ENCODE results near the gene KRT71.

KRT71 gene

GRCh38 chr12:52581481-52581880, 28.5 kb upstream of the KRT71 start:
- no peaks in the 10 kb centered on the region for H3K9me2 ChIP-seq (replicated peaks; ENCODE audit: insufficient read depth, low read length)
- H3K36me3 ChIP-seq (replicated peaks; ENCODE audit: insufficient read depth, low read length): no peaks in the 10 kb centered on the region

GRCh38 chr12:52581066-52581465, 28.1 kb upstream of the KRT71 start:
- H3F3A ChIP-seq (ENCODE audit: insufficient read depth, low read length): no peaks in the 10 kb centered on the region
- no peak for DNase-seq
- no peak overlapping the region for H3K4me3 ChIP-seq (ENCODE audit: low read length)
- H3K9me2 ChIP-seq (replicated peaks; ENCODE audit: insufficient read depth, low read length): no peaks in the 10 kb centered on the region
- no peak overlapping the region for H2AFZ ChIP-seq (ENCODE audit: low read length)
- no peaks in the 10 kb centered on the region for H3K4me1 ChIP-seq (ENCODE audit: low read length)
- no peak overlapping the region for H3K9ac ChIP-seq (ENCODE audit: low read length)
- no peak overlapping the region for H3K27ac ChIP-seq (ENCODE audit: low read length)
- H3K36me3 ChIP-seq (replicated peaks; ENCODE audit: insufficient read depth, low read length): no peaks in the 10 kb centered on the region
- no peaks in the 10 kb centered on the region for H3K79me2 ChIP-seq (ENCODE audit: low read length)
- H3K27me3 ChIP-seq (replicated peaks; ENCODE audit: insufficient read depth, low read length): peaks cover 75% of the 10 kb centered on the region
- no peaks in the 10 kb centered on the region for H3K9me3 ChIP-seq (replicated peaks; ENCODE audit: insufficient read depth, low read length)
- H3K4me2 ChIP-seq (ENCODE audit: low read depth, low read length): no peak overlapping the region
- TF ChIP-seq EZH2 (optimal IDR thresholded peaks at IDR 0.05; ENCODE audit: low read depth, low read length) (no peak), EZH2phosphoT487 (IDR thresholded peaks at IDR 0.05; ENCODE audit: low read length) (no peak), CTCF (IDR thresholded peaks at IDR 0.05; ENCODE audit: low read length) (no peak)
- H4K20me1 ChIP-seq (ENCODE audit: insufficient read depth, low read length): no peaks in the 10 kb centered on the region

More at GRCh38 chr12:52581481-52581880, 28.5 kb upstream of the KRT71 start:
- no peak for TF ChIP-seq EZH2phosphoT487 (IDR thresholded peaks at IDR 0.05; ENCODE audit: low read length)
- no peak for TF ChIP-seq EZH2 (optimal IDR thresholded peaks at IDR 0.05; ENCODE audit: low read depth, low read length)
- TF ChIP-seq CTCF (IDR thresholded peaks at IDR 0.05; ENCODE audit: low read length): no peak
- no peak overlapping the region for H3K4me2 ChIP-seq (ENCODE audit: low read depth, low read length)
- no peak overlapping the region for H3K4me3 ChIP-seq (ENCODE audit: low read length)
- H2AFZ ChIP-seq (ENCODE audit: low read length): no peak overlapping the region
- H3K4me1 ChIP-seq (ENCODE audit: low read length): no peaks in the 10 kb centered on the region
- H3K27ac ChIP-seq (ENCODE audit: low read length): no peak overlapping the region
- no peaks in the 10 kb centered on the region for H3K9me3 ChIP-seq (replicated peaks; ENCODE audit: insufficient read depth, low read length)
- no peaks in the 10 kb centered on the region for H3K79me2 ChIP-seq (ENCODE audit: low read length)
- no peaks in the 10 kb centered on the region for H3F3A ChIP-seq (ENCODE audit: insufficient read depth, low read length)
- no peak for DNase-seq
- H3K9ac ChIP-seq (ENCODE audit: low read length): no peak overlapping the region
- peaks cover 75% of the 10 kb centered on the region for H3K27me3 ChIP-seq (replicated peaks; ENCODE audit: insufficient read depth, low read length)
- H4K20me1 ChIP-seq (ENCODE audit: insufficient read depth, low read length): no peaks in the 10 kb centered on the region

GRCh38 chr12:52580496-52580895, 27.6 kb upstream of the KRT71 start:
- Histone ChIP-seq H3K4me1 (ENCODE audit: low read length) (no peaks in the 10 kb centered on the region), H3K9me3 (replicated peaks; ENCODE audit: insufficient read depth, low read length) (no peaks in the 10 kb centered on the region), H3K4me3 (ENCODE audit: low read length) (no peak overlapping the region), H3F3A (ENCODE audit: insufficient read depth, low read length) (no peaks in the 10 kb centered on the region), H3K4me2 (ENCODE audit: low read depth, low read length) (no peak overlapping the region), H2AFZ (ENCODE audit: low read length) (no peak overlapping the region), H3K36me3 (replicated peaks; ENCODE audit: insufficient read depth, low read length) (no peaks in the 10 kb centered on the region), H3K27me3 (replicated peaks; ENCODE audit: insufficient read depth, low read length) (peaks cover 75% of the 10 kb centered on the region), H3K79me2 (ENCODE audit: low read length) (no peaks in the 10 kb centered on the region), H3K9ac (ENCODE audit: low read length) (no peak overlapping the region), H4K20me1 (ENCODE audit: insufficient read depth, low read length) (no peaks in the 10 kb centered on the region), H3K9me2 (replicated peaks; ENCODE audit: insufficient read depth, low read length) (no peaks in the 10 kb centered on the region), H3K27ac (ENCODE audit: low read length) (no peak overlapping the region)
- DNase-seq: no peak
- TF ChIP-seq EZH2 (optimal IDR thresholded peaks at IDR 0.05; ENCODE audit: low read depth, low read length): no peak
- TF ChIP-seq CTCF (IDR thresholded peaks at IDR 0.05; ENCODE audit: low read length): no peak
- TF ChIP-seq EZH2phosphoT487 (IDR thresholded peaks at IDR 0.05; ENCODE audit: low read length): no peak
